HG02852 (cell line): ENCODE results near the gene PASD1.

Experiments
- ATAC-seq: cut with Tn5 transposase; IDR thresholded peaks from one replicate; pipeline ENCODE4 v1.9.1; 2021; ENCODE audit warnings: mild to moderate bottlenecking, moderate library complexity; ENCODE audit not compliant: unreplicated experiment

PASD1 gene

GRCh38 chrX:151699746-151700145 lies 136.3 kb downstream of the PASD1 start:
- ATAC-seq, result no peak

- ATAC-seq, result no peak
Observed at GRCh38 chrX:151700581-151700980, 137.1 kb downstream of the PASD1 start.

- ATAC-seq, result no peak
Observed at GRCh38 chrX:151701071-151701470, 137.6 kb downstream of the PASD1 start.

GRCh38 chrX:151701531-151701930 lies 138.1 kb downstream of the PASD1 start:
- ATAC-seq, result no peak

- ATAC-seq, result no peak
Observed at GRCh38 chrX:151702026-151702714, 138.7 kb downstream of the PASD1 start.

- no peak for ATAC-seq
Observed at GRCh38 chrX:151702741-151703340, 139.4 kb downstream of the PASD1 start.

- ATAC-seq, result no peak
Observed at GRCh38 chrX:151703487-151703886, 140.0 kb downstream of the PASD1 start.

- ATAC-seq, result no peak
Observed at GRCh38 chrX:151704041-151704663, 140.7 kb downstream of the PASD1 start.

- no peak for ATAC-seq
Observed at GRCh38 chrX:151708821-151709220, 145.3 kb downstream of the PASD1 start.

GRCh38 chrX:151710457-151710856 lies 147.0 kb downstream of the PASD1 start:
- ATAC-seq, result no peak

GRCh38 chrX:151711154-151711553 lies 147.7 kb downstream of the PASD1 start:
- no peak for ATAC-seq

GRCh38 chrX:151711787-151712186 lies 148.3 kb downstream of the PASD1 start:
- ATAC-seq, result no peak

GRCh38 chrX:151712253-151712652 lies 148.8 kb downstream of the PASD1 start:
- ATAC-seq, result no peak

- ATAC-seq, result peak; percentile 44
Observed at GRCh38 chrX:151713849-151714248, 150.4 kb downstream of the PASD1 start.

GRCh38 chrX:151714362-151714761 lies 150.9 kb downstream of the PASD1 start:
- ATAC-seq, result no peak

- ATAC-seq, result no peak
Observed at GRCh38 chrX:151715752-151716151, 152.3 kb downstream of the PASD1 start, which contains the start of gene FATE1. Gene FATE1, plus strand, starts transcription at chrX:151716035. Its CDS starts 85 bp downstream, at chrX:151716120.

GRCh38 chrX:151722241-151722846 lies 158.9 kb downstream of the PASD1 start:
- no peak for ATAC-seq

- ATAC-seq, result no peak
Observed at GRCh38 chrX:151723156-151723760, 159.8 kb downstream of the PASD1 start.

- no peak for ATAC-seq
Observed at GRCh38 chrX:151724563-151725337, 161.3 kb downstream of the PASD1 start.

GRCh38 chrX:151725338-151725614 lies 161.8 kb downstream of the PASD1 start:
- no peak for ATAC-seq
